Stimulated activated CD8-positive, alpha-beta memory T cell treated with anti-CD3 and anti-CD28 coated beads, Interleukin-4, amount 100 ng/mL, for 1 hour (primary cell): ENCODE results near the gene AFF1.
"Not testable (repeated sequence)": the region's sequence is repeated elsewhere in the genome, so short reads cannot be mapped to it uniquely, and the experiment has no call there.

ENCODE experiments used
- DNase-seq, 2 donors: peaks; one replicate each; pipeline ENCODE4 v3.0.0-alpha.2; 2020; ENCODE audit warnings: low read depth in 2 of 2, low spot score in 1 of 2

Gene AFF1

DNA sequence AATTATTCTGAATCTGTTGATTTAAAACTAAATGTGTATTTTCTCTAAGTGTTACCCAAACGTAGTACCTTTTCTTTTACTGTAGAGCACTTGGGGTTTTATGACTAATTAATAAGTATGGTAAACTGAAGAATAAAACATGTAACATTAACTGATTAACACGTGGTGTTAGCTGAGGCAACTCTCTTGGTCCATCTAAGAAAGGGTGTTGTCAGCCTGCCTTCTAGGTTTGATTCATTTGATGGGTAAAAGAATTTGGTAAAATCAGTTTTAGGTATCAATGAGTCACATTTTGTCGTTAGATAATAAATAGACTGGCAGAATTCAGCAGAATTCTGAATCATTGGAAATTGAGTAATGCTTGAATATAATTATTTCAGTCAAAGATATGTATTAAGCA is 99.7 kb downstream of the AFF1 start:
- no peak for DNase-seq

DNA sequence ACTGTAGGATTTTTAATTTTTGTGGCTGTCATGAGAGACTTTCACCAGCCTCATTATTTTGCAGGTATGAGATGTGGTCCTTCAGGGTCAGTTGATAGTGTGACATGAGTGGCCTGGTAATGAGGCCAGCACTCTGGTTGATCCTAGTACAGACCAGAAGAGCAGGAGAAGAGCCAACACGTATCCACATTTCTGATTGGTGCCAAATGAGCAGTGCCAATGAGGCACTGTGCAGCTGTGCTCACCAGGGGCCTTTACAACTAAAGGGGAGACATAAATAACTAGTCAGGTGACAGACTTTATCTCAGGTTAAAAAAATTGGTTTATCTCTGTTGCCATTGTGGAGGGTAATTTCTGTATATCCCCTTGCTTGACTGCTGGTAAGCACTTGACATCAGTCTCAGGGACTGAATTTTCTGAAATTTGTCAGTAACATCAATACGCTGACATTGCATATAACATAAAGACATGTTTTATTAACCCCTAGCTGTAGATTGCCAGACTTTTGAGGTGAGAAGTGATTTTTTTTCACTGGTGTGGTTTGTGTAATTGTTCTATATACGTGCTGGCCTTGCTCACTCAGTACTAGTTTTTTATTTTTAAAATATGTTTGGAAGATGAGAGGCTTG is 101.2 kb downstream of the AFF1 start:
- DNase-seq, result no peak

DNA sequence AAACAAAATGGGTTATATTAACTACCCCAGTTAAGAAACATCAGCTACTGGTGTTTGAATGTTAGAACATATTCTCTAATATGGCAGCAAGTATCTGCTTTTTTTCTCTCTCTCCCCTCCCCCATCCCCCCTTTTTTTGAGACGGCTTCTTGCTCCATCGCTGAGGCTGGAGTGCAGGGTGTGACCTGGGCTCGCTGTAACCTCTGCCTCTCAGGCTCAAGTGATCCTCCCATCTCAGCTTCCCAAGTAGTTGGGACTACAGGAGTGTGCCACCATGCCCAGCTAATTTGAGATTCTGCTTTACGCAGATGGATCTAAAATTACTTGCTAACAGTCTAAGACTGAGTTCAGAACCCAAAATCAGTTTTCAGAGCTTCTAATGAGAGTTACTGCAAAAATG is 101.9 kb downstream of the AFF1 start:
- DNase-seq, result no peak

DNA sequence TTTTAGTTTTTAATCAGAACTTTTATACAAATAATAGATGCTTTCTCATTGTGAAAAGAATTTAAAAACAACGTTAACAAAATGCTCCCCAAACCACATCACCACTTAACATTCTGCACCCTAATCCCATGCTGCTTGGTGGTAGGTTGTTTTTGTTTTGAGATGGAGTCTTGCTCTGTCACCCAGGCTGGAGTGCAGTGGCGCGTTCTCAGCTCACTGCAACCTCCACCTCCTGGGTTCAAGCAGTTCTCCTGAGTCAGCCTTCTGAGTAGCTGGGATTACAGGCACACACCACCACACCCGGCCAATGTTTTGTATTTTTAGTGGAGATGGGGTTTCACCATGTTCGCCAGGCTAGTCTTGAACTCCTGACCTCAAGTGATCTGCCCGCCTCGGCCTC is 102.4 kb downstream of the AFF1 start:
- not testable (repeated sequence) for DNase-seq

DNA sequence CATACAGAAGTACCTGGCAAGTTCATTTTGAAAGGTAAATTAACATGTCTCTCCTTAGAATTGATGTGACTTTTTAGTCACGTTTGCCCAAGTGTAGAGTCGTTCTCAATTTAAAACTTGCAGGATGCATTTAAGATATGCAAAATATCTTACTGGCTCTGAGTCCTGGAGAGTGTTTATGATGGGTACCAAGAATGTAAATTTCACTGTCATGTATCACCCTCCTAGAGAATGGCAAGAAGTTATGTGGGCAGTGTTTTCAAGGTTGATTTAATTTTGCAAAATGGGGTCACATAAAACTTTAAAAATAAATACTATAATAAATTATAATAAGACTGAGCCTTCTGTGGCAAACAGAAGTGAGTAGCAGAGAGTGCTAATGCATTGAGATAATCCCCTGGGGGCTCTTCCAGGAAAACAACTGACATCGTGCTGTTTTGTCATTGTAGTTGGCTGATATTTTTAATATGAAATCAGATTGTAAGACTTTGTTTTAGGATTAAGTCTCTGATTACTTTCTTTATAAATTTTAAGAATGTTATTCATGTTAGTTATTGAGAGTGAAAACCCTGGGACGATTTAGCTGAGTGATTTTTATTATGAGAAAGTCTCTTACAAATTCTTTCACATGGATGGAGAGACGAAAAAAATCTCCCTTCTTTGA is 103.0 kb downstream of the AFF1 start:
- no peak for DNase-seq

DNA sequence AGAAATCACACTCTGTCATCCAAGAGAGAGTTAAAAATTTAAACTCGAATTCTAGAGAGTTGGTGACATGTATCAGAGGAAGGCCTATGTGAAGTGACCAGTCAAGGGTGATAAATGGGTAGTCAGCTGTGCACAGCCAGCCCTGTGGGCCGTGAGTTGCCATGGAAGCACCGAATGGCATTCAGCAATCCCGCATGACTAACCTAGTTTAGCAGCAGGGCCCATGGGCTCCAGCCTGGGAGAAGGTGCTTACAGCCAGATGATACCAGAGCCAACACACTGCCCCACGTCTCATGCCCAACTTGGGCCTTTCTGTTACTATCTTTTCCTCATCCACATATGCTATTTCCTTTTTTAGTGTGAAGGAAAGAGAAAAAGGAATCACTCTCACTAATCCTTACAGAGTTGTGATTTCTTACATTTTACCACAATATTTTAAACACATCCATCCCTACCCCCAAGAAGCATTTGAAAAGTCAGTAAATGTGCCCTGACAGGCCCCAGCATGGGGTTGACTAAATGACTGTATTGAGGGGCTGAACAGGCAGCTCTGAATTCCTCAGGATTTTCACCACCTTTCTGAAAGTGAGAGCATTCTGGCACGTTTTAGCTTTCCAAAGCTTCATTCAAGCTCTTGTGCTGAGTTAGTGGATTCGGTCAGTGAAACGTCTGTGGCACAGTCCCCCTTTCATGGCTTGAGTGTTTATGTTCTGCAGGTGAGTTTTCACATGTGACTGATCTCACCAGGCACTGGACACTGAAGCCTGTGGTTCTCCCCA is 104.2 kb downstream of the AFF1 start:
- no peak for DNase-seq

DNA sequence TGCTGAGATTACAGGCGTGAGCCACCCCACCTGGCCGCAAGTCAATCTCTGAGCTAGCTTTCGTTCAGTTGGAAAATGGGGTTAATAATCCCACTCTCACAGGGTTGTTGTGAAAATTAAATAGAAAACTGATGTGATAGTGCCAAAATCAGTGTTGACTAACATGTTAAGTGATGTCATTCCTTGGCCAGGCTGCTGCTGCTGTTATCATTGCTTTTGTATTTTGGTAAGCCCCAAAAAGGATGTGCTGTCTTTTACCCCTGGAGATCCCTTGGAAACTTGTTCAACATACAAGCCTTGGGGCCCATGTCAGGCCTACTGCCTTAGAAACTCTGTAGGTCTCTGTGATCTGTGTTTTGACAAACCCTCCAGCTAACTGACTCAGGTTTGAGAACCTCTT is 106.3 kb downstream of the AFF1 start:
- DNase-seq, result no peak

DNA sequence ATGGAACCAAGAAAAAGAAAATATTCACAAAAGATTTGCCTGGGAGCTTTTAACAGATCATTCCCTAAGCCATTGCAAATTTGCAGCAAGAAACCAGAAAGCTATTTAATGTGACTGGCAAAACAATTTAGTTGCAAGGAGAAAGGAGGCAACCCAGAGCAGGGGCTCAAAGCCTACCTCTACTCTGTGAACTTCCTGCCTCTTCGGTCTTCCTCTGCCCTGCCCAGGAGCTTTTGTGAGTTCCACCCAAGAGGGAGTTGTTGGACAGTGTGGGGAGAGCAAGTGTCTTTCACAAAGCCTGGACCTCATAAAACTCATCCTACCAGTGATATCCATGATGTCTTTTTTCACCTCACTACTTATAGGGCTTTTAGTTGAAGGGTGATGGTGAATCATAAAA is 107.4 kb downstream of the AFF1 start:
- no peak for DNase-seq

DNA sequence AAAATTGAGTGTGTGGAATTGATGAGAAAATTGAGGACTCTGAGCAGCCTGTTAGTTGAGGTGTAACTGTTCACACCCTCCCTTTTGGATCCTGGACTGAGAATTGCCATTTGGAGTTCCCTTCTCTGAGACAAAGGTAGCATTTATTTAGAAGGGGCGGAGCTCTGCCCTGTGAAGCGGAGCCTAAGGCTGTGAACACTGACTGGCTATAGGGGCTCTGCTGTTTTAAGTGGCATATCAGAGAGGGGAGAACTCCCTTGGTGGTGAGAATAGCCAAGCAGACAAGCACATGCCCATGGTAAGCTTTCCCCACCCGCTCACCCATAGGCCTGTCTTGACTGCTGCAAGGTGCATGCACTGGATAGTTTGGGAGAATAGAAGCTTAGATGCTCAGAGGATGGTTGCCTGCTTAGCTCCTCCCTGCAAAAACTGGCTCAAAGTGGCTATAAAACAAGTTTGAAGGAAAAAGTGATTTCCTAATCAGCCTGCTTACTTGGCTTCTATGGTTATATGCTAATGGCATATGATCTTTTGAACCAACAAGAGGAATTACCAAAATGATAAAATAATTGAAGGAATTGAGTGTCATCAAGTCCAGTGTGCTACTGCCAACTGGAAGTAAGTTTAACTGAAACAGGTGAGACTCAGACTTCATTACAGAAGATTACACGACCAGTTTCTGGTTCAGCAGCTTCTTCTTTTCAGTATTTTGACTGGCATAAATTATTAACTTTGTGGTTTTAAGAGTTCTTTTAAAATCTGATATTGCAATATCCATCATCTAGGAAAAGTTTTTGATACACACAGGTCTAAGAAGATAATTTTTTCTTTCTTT is 108.4 kb downstream of the AFF1 start:
- no peak for DNase-seq

DNA sequence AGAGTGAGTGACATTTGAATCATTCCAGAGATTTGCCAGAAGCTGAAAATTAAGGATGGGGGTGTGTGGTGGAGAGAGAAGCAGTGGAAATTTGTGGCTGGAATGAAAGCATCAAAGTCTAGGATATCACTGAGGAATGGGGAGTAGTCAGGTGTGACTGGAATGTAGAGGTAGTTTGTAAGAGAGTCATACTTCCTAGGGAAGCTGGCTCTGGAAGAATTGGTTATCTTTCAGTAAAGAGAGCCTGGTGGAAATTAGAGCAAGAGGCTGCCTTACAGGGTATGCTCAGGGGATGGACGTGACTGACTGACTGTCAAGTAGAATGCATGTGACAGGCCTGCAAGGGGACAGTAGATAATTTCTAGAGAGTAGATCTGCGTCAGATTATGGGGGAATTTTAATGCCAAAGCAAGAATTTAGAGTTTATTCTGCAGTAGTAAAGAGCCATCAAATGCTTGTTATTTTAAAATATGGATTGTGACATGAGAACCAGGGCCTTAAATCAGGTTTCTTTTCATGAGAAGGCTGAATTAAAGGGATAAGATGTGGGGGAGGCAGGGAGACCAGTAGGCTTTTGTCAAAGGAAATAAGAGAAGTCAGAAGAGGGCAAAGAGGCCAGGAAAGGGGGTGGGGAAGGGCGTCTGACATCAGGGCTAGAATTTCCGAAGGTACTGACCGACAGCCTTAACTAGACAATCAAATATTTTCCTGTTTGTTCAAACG is 109.9 kb downstream of the AFF1 start:
- DNase-seq, result no peak

DNA sequence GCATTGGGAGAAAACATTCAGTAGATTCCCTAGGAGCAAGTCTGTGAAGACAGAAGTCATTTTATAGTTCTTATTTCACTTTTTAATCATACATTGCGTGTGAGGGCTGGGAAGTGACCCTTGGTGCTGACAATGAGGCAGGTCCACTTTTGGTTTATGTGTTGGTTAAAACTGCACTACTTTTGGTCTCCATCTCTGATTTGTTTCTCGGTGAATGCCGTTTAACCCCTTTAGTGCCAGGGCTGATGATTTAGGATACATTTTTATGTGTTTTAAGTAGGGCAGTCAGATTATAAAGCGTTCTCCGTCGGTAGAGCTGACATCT is 110.4 kb downstream of the AFF1 start:
- no peak for DNase-seq

DNA sequence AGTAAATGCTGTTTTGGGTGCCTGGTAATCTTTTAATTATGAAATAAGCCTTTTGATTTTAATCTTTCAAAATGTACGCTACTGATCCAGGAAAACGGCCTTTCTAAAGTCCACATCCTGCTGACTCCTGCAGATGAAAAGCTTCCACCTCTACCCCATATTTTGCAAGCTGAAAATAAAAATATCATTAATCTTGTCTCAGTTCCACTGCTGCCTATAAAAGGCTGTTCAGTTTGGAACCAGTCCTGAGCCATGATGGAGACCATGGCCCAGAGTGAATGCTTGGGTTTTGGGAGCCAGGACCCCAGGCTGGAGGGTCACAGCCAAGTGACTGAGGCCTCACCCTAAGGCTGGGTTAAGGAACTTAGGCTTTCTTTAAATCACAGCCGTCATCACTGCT is 110.8 kb downstream of the AFF1 start:
- no peak for DNase-seq

DNA sequence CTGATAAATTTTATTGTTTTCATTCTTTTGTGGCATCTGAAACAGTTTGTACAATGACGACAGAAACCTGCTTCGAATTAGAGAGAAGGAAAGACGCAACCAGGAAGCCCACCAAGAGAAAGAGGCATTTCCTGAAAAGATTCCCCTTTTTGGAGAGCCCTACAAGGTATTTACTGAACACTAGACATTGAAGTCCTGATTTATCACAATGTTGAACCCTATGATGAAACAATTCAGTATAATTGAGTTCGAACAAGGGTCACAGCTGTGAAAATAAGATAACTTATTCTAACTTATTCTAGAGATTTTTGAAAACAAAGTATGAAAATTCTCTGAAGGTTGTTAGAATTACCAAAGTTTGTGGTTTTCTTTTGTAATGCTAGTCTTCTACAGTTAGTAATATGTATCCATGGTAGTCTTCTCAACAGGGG is 111.3 kb downstream of the AFF1 start:
- no peak for DNase-seq

DNA sequence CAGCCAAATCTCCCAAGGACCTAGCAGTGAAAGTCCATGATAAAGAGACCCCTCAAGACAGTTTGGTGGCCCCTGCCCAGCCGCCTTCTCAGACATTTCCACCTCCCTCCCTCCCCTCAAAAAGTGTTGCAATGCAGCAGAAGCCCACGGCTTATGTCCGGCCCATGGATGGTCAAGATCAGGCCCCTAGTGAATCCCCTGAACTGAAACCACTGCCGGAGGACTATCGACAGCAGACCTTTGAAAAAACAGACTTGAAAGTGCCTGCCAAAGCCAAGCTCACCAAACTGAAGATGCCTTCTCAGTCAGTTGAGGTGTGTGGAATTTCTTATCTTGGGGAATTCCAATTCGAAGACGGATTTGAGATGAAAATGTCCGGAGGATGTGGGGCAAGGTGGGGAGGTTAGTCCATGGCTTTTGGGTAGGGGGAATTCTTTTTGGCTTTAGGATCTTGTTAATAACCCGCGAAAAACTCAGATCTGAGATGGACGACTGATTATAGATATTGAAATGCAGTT is 112.5 kb downstream of the AFF1 start:
- no peak for DNase-seq

DNA sequence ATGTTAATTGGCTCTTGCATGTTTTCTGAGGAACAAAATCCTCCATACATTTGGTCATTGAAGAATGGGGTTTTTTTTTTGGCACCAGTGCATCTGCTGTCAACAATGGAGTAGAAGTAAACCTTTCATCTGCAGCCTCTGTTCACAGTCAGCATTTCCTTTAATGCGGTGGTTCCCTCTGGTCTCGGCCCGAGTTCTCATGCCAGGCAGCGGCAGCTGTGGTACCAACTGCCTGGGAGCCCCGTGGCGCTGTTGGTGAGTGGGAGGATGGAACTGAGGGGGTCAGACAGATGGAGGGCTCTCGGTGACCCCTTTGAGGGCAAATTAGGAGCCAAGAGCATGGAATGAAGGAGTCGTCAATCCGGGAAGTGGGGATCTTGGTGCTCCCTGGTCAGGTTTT is 114.7 kb downstream of the AFF1 start:
- DNase-seq, result no peak

DNA sequence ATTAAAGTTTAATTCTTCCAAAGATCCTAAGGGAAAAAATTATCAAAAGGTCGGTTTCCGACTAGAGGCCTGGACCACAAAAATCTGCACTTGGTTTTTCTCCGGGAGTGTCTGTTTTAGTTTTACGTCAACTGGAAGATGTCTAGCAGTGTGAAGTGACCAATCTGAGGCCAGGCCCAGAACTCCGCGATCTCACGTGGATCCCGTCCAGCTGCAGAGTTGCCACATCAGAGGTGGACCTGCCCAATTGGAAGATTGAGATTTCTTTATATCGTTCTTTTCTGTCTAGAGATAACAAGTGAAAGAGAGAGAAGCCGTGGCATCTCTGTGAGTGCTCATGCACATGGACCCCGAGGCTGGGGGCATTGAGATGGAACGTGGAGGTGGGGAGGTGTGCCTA is 115.8 kb downstream of the AFF1 start:
- DNase-seq, result no peak

DNA sequence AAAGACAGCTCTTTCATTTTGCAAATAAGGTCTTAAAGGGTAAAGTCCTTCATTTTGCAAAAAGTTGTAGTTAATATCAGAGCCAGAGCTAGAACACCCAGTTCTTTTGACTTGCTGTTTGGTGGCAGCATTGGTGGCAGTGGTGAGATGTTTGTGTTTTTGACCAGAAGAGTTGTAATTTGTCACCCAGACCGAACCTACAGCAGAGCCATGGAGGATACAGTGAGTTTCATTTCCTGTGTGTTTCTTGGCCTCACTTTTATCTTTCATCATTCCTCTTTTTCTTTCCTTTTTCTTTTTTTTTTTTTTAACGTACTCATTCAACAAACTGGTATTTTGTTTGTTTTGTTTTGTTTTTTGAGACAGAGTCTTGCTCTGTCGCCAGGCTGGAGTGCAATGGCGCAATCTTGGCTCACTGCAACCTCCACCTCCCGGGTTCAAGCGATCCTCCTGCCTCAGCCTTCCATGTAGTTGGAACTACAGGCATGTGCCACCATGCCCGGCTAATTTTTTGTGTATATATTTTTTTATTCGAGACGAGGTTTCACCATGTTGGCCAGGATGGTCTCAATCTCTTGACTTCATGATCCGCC is 116.4 kb downstream of the AFF1 start:
- DNase-seq, result no peak

DNA sequence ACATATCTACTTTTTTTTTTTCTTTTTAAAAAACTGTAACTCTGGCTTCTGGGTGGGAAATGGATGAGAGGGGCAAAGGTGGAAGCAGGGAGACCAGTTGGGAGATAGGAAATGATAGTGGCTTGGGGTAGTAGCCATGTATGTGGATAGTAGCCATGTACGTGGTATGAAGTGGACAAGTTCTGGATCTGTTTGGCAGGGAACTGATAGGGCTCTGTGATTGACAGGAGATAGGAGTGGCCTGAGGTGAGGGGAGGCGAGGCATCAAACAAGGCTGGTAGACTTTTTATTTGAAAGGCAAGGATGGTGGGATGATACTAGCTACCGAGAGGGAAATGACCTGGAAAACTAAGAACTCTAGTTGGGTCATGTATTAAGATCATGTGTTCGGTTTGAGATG is 117.8 kb downstream of the AFF1 start:
- DNase-seq, result no peak

DNA sequence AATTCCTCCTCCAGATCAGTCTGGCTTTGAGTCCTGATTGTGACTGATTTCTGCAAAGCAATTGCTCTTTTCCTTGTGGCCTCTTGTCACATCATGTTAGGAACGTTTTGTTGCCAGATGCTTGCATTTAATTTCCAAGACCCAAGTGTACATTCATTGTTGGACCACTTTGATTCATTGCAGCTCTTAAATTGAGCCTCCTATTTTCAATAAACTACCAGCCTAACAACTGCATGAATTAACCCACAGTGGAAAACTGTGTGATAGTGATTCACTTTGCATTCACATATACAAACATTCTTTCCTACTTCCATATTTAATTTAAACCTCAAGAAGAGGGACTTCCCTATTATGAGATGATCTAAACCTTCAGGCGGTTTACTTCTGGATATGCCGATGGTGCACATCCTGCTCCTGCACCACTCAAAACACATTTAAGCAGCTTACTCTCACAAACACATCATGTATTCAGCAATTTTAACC is 118.4 kb downstream of the AFF1 start:
- no peak for DNase-seq
